Stimulated activated CD4-positive, alpha-beta T cell treated with anti-CD3 and anti-CD28 coated beads, Interleukin-4, amount 100 ng/mL, for 1 hour (primary cell): ENCODE results near the gene CFTR.
"Not testable (repeated sequence)": the region's sequence is repeated elsewhere in the genome, so short reads cannot be mapped to it uniquely, and the experiment has no call there.

ENCODE experiments used
- DNase-seq: peaks from one replicate; pipeline ENCODE4 v3.0.0-alpha.2; 2020

Gene CFTR

GRCh38 chr7:117502331-117502730 is 22.5 kb downstream of the CFTR start:
- DNase-seq, result no peak

- DNase-seq, result no peak
Measured at GRCh38 chr7:117505238-117505637, 25.4 kb downstream of the CFTR start.

- DNase-seq, result no peak
Measured at GRCh38 chr7:117508676-117509075, 28.9 kb downstream of the CFTR start.

DNA sequence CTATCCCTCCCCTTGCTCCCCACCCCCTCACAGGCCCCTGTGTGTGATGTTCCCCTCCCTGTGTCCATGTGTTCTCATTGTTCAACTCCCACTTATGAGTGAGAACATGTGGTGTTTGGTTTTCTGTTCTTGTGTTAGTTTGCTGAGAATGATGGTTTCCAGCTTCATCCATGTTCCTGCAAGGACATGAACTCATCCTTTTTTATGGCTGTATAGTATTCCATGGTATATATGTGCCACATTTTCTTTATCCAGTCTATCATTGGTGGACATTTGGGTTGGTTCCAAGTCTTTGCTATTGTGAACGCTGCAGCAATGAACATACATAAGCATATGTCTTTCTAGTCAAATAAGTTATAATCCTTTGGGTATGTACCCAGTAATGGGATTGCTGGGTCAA is 37.4 kb downstream of the CFTR start:
- DNase-seq, result not testable (repeated sequence)

- DNase-seq, result no peak
Measured at GRCh38 chr7:117530390-117530789, 50.6 kb downstream of the CFTR start.

DNA sequence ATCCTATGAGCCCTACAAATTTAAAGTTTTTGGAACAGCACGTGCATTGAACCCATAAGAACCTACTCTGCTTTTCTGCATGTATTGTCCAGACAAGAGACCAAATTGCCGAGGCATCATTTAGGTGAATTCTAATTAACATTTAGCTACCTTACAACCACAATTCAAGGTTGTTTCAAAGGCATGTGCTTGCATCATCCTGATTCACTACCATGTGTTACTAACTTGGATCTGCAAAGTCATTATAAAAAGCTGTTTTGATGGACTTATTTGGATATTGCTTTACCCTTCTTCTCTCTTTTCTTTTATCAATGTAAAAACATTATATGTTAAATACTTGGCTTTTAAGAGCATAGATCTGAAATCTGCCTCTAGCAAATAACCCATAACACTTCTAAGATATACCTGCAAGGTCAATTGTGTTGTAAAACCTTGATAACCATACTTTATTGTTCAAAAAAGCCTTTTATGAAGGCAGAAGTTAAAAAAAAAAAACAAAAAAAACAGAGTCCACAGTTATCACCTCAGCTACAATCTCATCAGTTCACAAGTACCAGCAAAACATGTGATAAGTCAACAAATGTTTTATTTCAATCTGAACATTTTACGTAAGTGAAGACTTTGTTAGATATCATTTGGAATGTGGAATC is 51.9 kb downstream of the CFTR start:
- DNase-seq, result no peak

DNA sequence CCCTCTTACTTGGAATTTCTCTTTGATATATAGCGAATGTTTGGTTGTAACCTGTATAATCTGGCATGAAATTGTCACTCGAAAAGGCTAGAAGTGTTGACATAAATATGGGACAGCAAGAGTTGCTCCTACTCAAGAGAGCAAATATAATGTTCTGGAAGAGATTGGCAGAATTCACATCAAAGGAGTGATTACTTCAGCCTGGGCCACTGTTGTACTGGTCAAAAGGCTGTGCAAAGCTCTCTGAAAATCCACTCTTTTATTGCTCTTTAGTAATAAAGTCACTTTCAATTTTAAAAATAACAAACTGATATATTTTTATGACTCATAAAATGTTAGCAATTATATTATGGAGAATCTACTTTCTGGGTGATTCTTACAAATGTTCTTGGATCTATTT is 58.2 kb downstream of the CFTR start:
- DNase-seq, result no peak

- no peak for DNase-seq
Measured at GRCh38 chr7:117544061-117544460, 64.2 kb downstream of the CFTR start.

DNA sequence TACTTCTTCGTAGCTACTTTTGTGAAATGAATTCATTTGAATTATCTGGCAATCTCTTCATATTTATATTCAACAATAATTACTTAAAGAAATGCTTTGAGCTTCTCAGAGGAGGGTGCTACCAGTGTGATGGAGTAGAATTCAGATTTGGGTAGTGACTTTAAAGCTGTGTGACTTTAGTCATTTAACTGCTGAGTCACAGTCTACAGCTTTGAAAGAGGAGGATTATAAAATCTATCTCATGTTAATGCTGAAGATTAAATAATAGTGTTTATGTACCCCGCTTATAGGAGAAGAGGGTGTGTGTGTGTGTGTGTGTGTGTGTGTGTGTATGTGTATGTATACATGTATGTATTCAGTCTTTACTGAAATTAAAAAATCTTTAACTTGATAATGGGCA is 68.2 kb downstream of the CFTR start:
- no peak for DNase-seq

DNA sequence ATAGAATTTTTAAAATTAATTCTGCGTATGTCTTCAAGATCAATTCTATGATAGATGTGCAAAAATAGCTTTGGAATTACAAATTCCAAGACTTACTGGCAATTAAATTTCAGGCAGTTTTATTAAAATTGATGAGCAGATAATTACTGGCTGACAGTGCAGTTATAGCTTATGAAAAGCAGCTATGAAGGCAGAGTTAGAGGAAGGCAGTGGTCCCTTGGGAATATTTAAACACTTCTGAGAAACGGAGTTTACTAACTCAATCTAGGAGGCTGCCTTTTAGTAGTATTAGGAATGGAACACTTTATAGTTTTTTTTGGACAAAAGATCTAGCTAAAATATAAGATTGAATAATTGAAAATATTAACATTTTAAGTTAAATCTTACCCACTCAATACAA is 70.8 kb downstream of the CFTR start:
- no peak for DNase-seq

DNA sequence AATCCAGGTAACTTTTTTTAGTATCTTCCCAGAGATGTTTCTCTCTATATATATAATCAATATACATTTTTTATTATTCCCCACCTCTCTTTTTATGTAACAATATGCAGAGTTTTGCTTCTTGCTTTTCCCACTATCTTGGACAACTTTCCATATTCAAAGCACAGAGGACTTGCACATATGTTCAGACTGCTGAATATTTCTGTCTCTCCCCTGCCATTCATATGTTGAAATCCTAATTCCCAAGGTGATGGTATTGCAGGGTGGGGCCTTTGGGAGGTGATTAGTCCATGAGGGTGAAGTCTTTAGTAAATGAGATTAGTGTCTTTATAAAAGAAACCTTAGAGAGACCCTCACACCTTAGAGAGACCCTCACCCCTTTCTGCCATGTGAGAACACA is 72.8 kb downstream of the CFTR start:
- DNase-seq, result no peak

DNA sequence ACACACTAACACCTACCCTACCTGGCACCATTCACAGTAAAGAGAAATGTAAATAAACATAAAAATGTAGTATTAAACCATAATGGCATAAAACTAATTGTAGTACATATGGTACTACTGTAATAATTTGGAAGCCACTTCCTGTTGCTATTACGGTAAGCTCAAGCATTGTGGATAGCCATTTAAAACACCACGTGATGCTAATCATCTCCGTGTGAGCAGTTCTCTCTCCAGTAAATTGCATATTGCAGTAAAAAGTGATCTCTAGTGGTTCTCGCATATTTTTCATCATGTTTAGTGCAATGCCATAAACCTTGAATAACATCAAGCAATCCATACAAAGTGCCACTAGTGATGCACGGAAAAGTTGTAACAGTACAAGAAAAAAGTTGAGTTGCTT is 75.4 kb downstream of the CFTR start:
- no peak for DNase-seq

DNA sequence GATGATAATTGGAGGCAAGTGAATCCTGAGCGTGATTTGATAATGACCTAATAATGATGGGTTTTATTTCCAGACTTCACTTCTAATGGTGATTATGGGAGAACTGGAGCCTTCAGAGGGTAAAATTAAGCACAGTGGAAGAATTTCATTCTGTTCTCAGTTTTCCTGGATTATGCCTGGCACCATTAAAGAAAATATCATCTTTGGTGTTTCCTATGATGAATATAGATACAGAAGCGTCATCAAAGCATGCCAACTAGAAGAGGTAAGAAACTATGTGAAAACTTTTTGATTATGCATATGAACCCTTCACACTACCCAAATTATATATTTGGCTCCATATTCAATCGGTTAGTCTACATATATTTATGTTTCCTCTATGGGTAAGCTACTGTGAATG is 79.6 kb downstream of the CFTR start:
- DNase-seq, result no peak

- no peak for DNase-seq
Measured at GRCh38 chr7:117560030-117560429, 80.2 kb downstream of the CFTR start.

DNA sequence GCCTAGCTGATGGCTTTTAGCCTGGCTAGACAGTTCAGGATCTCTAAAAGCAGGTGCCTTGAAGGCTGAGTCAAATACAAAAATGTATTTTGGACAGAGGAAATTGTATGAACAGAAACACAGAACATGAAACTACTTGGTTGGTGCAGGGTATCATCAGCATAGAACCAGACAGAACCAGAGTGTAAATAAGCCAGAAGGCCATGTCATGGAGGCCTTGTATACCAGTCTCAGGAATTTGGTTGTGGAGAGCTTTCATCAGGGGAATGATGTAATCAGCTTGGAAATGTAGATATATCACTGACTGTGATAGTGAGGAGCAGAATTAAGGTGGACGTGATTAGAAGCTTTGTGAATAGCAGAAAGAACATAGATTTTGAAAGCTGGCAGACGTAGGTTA is 82.9 kb downstream of the CFTR start:
- no peak for DNase-seq

DNA sequence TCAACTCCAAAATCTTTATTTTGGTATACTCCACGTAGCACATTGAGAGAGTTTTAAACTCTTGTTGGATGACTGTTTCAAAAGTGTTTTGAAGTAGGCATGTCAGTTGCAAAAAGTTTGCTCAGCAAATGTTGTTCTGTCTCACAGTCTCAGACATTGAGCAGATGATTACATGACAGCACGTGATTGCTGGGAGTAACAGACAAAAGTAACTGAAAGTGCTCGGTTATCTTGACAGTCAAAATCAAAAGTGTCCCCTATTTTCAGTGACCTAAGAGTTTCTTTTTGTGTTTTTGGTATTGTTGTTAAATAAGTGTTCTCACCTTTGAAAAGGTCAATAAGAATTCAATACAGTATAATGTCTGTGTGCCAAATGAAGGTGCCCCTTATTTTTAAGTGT is 84.3 kb downstream of the CFTR start:
- DNase-seq, result no peak

- no peak for DNase-seq
Measured at GRCh38 chr7:117564627-117565026, 84.8 kb downstream of the CFTR start.

- no peak for DNase-seq
Measured at GRCh38 chr7:117565226-117565625, 85.4 kb downstream of the CFTR start.

DNA sequence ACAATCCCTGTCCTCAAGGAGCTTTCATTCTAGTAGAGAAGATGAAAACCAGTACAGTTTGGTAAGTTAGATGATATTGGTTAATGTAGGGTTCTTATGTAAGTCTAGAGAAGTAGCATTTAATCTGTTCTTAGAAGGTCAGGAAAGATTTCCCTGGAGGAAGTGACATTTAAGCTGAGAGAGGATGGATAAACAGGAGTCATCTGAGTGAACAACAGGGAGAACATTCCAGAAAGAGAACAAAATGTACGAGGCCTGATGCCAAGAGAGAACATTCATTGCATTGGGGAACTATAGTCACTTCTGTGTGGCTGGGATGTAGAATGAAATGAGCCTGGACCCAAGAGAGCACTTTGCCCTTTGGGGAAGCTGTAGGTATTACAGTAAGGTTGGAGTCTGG is 88.0 kb downstream of the CFTR start:
- DNase-seq, result no peak

DNA sequence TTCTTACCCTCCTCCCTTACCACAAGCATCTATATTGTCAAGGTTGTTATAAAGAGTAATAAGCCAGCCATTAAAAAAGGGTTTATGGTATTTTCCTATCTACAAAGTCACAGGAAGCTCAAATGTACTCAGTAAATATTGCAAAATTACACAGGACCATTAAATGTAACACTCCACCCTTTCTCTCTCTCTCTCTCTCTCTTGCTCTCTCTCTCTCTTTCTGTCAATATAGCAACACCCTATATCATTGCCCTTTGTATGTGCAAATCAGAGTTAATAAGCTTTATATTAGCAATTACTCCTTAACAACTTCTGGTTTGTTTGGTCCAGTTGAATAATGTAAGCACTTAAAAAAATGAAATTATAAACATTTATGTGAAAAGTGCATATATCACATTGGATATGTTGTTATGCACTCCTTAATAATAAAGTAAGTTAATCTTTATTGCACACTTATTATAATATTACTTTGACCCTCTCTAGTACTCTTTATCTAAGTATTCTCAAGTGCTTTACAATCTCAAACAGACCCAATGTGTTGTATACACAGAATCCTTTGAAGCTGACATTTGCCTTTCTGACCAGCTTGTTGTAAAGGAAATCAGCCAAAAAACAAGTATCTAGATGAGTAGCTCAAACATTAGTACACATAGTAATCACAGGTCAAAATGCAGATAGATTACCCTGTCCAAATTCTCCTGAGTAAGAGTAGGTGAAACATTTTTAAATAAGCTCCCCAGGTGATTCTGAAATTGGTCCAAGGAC is 93.2 kb downstream of the CFTR start:
- no peak for DNase-seq

DNA sequence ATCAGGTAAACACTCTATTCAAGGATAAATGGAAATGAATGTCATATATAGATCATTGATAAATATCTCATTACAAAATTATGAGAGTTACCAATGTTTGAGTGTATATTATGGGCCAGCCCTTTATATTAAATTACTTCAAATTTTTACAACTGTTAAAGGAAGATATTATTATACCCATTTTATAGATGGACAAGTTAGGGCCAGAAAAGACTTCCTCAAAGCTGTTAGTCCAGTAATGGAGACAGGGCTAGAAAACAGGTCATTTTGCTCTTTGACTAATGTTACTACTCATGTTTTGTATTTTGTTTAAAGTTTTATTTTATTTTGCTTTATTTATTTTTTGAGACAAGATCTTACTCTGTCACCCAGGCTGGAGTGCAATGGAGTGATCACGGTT is 101.6 kb downstream of the CFTR start:
- DNase-seq, result no peak

- DNase-seq, result no peak
Measured at GRCh38 chr7:117582219-117582704, 102.4 kb downstream of the CFTR start.

- DNase-seq, result no peak
Measured at GRCh38 chr7:117587931-117588330, 108.1 kb downstream of the CFTR start.

- DNase-seq, result no peak
Measured at GRCh38 chr7:117588352-117588794, 108.5 kb downstream of the CFTR start.

- DNase-seq, result no peak
Measured at GRCh38 chr7:117590191-117590590, 110.4 kb downstream of the CFTR start.
